ENCODE measurements around the gene MARCHF3. TPM values are rescaled to one million over a fixed set of nuclear protein-coding genes. Genes with fewer than 3 reads are reported as not detected.

Gene MARCHF3
- total RNA-seq, 1 experiment from 2014 or later, result 16.1 TPM

GRCh38 chr5:126982202-126982601 is 48.2 kb downstream of the MARCHF3 start:
- ChIA-PET CTCF (no interaction called here), POLR2A (no interaction called here)
- Mint-ChIP-seq H3K36me3 (peaks cover 4% of the 10 kb centered on the region; the same call in 1 of the 2 replicates), H3K4me1 (peaks cover 25% of the 10 kb centered on the region), H3K4me3 (no peak overlapping the region), H3K27ac (no peak overlapping the region), H3K9me3 (peaks cover 6% of the 10 kb centered on the region; the same call in 1 of the 2 replicates), H3K27me3 (ENCODE audit: low read depth) (no peaks in the 10 kb centered on the region)
- no peak for ATAC-seq
- TF ChIP-seq ZNF138 (CRISPR knock-in tag; conservative IDR thresholded peaks at IDR 0.05) (no peak), TP53 (CRISPR knock-in tag; IDR thresholded peaks at IDR 0.05) (no peak), SMAD3 (CRISPR knock-in tag; IDR thresholded peaks at IDR 0.05; ENCODE audit: borderline replicate concordance) (no peak), SOX15 (CRISPR knock-in tag; IDR thresholded peaks at IDR 0.05) (no peak), ESRRA (CRISPR knock-in tag; IDR thresholded peaks at IDR 0.05; ENCODE audit: borderline replicate concordance) (no peak), IRF1 (CRISPR knock-in tag; IDR thresholded peaks at IDR 0.05) (no peak), RELA (CRISPR knock-in tag; IDR thresholded peaks at IDR 0.05; ENCODE audit: borderline replicate concordance) (no peak), ZNF416 (CRISPR knock-in tag; IDR thresholded peaks at IDR 0.05) (no peak), KAT7 (CRISPR knock-in tag; IDR thresholded peaks at IDR 0.05; ENCODE audit: borderline replicate concordance) (no peak)
- TF ChIP-seq, protein P1, sequence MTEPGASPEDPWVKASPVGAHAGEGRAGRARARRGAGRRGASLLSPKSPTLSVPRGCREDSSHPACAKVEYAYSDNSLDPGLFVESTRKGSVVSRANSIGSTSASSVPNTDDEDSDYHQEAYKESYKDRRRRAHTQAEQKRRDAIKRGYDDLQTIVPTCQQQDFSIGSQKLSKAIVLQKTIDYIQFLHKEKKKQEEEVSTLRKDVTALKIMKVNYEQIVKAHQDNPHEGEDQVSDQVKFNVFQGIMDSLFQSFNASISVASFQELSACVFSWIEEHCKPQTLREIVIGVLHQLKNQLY (CRISPR knock-in tag; IDR thresholded peaks at IDR 0.05), result no peak
- DNase-seq (ENCODE audit: low spot score), result no peak

GRCh38 chr5:126981701-126982100 is 48.7 kb downstream of the MARCHF3 start:
- Mint-ChIP-seq H3K9me3 (peaks cover 2% of the 10 kb centered on the region; the same call in 1 of the 2 replicates), H3K27me3 (ENCODE audit: low read depth) (no peaks in the 10 kb centered on the region), H3K4me3 (no peak overlapping the region), H3K27ac (no peak overlapping the region), H3K36me3 (no peaks in the 10 kb centered on the region; the same call in 1 of the 2 replicates), H3K4me1 (peaks cover 22% of the 10 kb centered on the region)
- no peak for TF ChIP-seq RORB (CRISPR knock-in tag; IDR thresholded peaks at IDR 0.05)
- TF ChIP-seq ELF4 (CRISPR knock-in tag; IDR thresholded peaks at IDR 0.05; ENCODE audit: low read depth), result no peak
- no peak for TF ChIP-seq NR3C1 (CRISPR knock-in tag; conservative IDR thresholded peaks at IDR 0.05; ENCODE audit: low read depth)
- TF ChIP-seq E2F1 (CRISPR knock-in tag; IDR thresholded peaks at IDR 0.05), result no peak
- no peak for TF ChIP-seq RELA (CRISPR knock-in tag; IDR thresholded peaks at IDR 0.05; ENCODE audit: borderline replicate concordance)
- no peak for TF ChIP-seq FOXP4 (CRISPR knock-in tag; IDR thresholded peaks at IDR 0.05)
- no peak for TF ChIP-seq FOXJ3 (CRISPR knock-in tag; IDR thresholded peaks at IDR 0.05; ENCODE audit: borderline replicate concordance)
- TF ChIP-seq ZNF671 (CRISPR knock-in tag; IDR thresholded peaks at IDR 0.05), result no peak
- no peak for TF ChIP-seq OVOL2 (CRISPR knock-in tag; IDR thresholded peaks at IDR 0.05; ENCODE audit: borderline replicate concordance)
- no peak for TF ChIP-seq MXD4 (CRISPR knock-in tag; IDR thresholded peaks at IDR 0.05; ENCODE audit: borderline replicate concordance)
- TF ChIP-seq NFE2L1 (CRISPR knock-in tag; IDR thresholded peaks at IDR 0.05), result no peak
- TF ChIP-seq NFYB (CRISPR knock-in tag; conservative IDR thresholded peaks at IDR 0.05; ENCODE audit: low read depth), result no peak
- DNase-seq (ENCODE audit: low spot score), result no peak
- ChIA-PET POLR2A (no interaction called here), CTCF (no interaction called here)
- no peak for ATAC-seq

All from WTC11 (cell line).